Stimulated activated CD8-positive, alpha-beta memory T cell treated with anti-CD3 and anti-CD28 coated beads, Interleukin-12 subunit alpha, Interleukin-12 subunit beta, amount 100 ng/mL, for 24 hours (primary cell): ENCODE measurements around the gene HAS3.
"Not testable (repeated sequence)": the region's sequence is repeated elsewhere in the genome, so short reads cannot be mapped to it uniquely, and the experiment has no call there.

Source experiments
- DNase-seq: peaks from one replicate; pipeline ENCODE4 v3.0.0-alpha.2; 2020; ENCODE audit errors: extremely low read depth

Gene HAS3

GRCh38 chr16:69116906-69117305 is 11.5 kb downstream of the HAS3 start:
- no peak for DNase-seq

DNA sequence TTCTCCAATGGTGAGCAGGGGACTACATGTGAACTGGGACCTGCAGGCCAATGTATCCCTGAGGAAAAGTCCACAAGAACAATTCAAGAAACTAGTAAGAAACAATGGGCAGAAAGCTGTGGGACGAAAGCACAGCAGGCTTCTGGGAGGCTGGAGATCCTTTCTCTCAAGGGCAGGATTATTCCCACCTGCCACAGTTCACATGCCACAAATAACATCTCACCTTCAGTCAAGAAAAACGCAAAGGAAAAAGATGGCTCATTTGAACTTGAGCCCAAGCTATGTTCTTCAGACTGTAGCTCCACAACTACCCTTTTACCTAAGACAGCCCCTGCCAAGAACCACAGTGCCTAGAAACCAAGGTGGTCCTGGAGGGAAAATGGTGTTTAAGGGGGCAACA is 13.0 kb downstream of the HAS3 start:
- DNase-seq: no peak

- no peak for DNase-seq
These were observed 13.5 kb downstream of the HAS3 start for GRCh38 chr16:69118994-69119393.

GRCh38 chr16:69119536-69119935 is 14.1 kb downstream of the HAS3 start:
- DNase-seq: no peak

- DNase-seq: no peak
These were observed 14.7 kb downstream of the HAS3 start for GRCh38 chr16:69120096-69120664.

DNA sequence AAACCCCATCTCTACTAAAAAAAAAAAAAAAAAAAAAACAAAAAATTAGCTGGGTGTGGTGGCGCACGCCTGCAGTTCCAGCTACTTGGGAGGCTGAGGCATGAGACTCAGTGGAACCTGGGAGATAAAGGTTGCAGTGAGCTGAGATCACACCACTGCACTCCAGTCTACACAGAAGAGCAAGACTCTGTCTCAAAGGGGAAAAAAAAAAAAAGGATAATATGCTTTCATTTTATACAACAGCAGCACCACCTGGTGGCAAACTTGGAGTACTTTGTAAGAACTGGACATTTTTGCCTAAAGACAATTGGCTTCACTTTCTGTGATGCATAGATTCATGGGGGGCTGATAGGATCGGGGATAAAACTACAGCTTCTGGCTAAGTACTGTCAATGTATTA is 18.5 kb downstream of the HAS3 start:
- DNase-seq: no peak

DNA sequence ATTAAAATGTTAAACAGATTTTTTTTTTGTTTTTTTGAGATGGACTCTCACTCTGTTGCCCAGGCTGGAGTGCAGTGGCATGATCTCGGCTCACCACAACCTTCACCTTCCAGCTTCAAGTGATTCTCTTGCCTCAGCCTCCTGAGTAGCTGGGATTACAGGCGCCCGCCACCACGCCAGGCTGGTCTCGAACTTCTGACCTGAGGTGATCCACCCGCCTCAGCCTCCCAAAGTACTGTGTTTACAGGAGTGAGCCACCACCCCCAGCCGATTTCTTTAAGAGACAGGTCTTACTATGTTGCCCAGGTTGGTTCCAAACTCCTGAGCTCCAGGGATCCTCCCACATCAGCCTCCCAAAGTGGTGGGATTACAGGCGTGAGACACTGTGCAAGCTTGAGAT is 19.0 kb downstream of the HAS3 start:
- not testable (repeated sequence) for DNase-seq

GRCh38 chr16:69124961-69125360 is 19.5 kb downstream of the HAS3 start:
- not testable (repeated sequence) for DNase-seq

DNA sequence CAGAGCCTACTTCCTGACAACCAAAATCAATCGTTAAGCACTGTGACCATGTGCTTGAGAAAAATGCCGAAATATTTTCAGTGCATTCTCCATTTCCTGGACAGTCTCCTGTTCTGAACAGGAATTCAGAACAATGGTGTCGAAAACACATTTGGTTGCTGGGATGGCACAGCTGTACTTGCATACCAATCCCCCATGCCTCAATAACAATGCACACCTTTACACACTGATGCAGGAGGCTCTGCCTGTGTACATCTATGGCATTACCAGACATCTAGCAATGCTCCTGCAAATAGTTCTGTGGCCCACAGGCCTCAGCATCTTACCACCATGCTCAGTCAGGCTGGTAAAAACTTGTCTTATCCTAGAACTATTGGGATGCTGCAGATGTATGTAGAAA is 20.8 kb downstream of the HAS3 start:
- no peak for DNase-seq

GRCh38 chr16:69126801-69127200 is 21.3 kb downstream of the HAS3 start:
- DNase-seq: not testable (repeated sequence)

DNA sequence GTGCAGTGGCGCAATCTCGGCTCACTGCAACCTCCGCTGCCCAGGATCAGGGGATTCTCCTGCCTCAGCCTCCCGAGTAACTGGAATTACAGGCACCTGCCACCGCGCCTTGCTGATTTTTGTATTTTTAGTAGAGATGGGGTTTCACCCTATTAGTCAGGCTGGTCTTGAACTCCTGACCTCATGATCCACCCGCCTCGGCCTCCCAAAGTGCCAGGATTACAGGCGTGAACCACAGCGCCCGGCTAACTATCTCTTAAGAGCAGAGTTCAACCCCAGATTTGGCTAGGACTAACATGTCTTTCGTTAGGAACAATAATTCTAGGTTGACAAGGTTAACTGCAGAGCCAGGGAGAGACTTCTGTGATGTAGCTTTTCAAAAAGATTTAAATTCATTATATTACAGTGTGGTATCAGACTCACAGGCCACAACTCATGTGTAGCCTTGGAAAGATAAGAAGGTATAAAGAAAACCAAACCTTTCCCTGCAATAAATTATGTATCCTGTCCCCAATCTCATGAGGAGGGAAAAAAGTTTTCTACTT is 22.6 kb downstream of the HAS3 start:
- no peak for DNase-seq

DNA sequence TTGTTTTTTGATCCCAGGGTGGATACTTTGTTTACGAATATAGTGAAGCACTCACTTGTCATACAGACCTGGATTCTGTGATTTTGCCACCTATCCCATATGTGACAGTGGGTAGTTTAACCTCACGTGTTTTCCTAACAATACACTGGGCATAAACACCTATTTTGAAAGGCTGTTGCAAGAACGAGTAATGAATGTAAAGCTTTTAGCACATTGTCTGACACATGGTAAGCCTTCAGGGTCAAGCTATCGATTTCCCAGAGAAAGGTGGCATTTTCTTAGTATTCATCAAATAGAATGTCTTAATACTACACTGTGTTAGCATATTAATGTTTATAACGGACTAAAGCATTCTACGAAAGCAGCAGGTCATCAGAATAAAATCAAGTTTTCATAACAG is 25.0 kb downstream of the HAS3 start:
- DNase-seq: no peak

DNA sequence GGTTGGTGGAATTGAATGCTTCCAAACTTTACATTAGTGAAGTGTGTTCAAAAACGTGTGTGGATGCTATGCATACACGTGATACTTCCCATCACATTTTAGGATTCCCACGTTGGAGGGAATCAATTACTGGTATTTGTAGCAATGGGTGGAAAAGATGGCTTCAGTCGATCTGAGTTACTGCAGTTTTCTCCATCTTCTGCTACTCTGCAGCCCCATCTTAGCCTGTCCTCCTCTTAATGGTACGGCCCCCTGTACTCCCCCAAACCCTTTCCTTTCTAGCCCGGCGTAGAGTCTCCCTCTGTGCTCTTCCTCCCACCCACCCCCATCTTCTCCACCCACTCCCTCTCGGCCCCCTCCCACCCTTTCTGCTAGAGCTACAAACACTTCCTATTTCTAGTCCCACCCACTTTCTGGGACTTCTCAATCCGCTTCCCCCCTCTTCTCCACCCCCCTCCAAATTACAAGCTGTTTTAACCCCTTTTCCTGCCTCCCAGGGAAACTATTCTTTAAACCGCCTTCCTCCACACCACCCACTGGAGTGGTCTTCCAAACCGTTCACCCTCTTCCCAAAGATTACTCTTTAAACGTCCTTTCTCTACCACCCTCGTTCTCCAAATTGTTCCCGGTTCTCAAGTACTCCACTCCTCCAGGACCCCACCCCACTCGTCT is 25.9 kb downstream of the HAS3 start:
- no peak for DNase-seq

DNA sequence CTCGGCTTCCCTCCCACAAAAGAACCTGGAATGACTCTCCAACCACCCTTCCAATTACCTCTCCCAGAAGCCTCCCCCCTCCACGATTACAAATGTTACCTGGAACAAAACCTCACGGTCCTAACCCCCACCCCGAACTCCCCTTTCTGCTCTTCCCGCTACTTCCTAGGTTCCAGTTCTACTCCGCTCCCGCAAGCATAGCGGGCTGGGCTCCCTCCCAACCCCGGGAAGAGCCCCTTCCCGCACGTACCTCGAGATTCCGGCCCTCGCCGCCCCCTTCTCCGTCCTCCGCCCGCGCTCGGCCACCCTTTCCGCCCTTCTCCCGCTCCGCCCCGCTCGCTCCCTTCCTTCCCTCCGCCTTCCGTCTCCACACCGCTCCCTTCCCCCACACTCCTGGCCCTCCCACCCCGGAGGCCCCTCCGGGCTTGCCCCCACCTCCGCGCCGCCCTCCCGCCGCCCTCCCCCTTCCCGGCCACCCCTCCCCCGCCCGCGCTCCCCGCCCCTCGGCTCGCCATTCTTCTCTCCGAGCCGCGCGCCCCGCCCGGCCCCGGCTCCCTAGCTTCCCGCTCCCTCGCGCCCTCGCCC is 26.5 kb downstream of the HAS3 start:
- DNase-seq: peak; percentile 59

DNA sequence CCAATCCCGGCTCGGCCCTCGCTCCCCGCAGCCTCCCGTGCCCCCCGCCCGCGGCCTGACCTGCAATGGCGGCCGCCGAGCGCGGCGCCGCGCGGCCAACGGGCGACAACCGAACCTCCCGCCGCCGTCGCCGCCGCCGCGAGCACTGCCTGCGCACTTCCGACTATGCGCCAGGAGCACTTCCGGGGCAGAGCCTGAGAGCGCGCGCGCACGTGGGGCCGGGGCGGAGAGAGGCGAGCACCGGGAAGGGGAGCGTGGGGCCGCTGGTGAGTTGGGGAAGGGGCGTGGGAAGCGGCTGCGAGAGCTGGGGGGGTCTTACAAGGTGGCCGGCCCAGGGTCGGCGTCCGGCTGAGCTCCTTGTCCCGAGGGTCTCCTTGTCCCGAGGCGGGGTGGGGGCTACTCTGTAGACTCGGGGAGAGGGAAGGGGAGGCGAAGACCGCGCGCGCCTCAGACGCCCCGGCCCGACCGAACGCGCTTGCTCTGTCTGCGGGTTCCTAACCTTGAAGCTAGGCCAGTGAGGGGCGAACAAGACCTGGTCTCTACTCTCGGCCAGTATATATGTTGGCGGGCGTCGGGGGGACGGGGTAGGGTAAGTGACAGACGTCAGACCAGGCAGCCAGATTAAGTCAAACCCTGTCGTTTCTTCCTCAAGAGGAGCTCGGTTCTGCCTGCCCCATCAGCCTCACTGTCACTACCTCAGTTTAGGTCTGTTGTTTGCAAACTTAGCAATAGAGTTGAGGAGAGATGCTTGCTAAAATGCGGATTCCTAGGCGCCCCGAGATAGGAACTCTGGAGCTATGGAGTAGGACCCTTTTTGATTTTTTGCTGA is 27.2 kb downstream of the HAS3 start, which contains the start of the genes CHTF8 and UTP4:
Gene CHTF8, minus strand, starts transcription at position 165 of the 829 bp plus-strand sequence. CDS start 11,130 bp downstream, outside the sequence.
Gene UTP4, plus strand, starts transcription at position 226 of the 829 bp plus-strand sequence. CDS start 811 bp downstream, outside the sequence.
- peak; percentile 75 for DNase-seq

- DNase-seq: no peak
These were observed 28.0 kb downstream of the HAS3 start for GRCh38 chr16:69133373-69133954.

- DNase-seq: no peak
These were observed 33.2 kb downstream of the HAS3 start for GRCh38 chr16:69138608-69139007.

DNA sequence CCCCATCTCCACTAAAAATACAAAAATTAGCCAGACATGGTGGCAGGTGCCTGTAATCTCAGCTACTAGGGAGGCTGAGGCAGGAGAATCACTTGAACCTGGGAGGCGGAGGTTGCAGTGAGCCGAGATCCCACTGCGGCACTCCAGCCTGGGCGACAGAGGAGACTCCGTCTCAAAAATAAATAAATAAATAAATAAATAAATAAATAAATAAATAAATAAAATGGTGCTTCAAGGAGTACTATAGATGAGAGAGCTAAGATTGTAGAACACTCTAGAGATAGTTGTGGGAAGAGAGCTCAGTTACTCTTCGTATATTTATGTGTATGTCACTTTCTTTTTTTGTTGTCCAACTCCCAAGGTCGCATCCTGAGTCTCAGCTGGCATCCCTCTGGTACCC is 34.0 kb downstream of the HAS3 start:
- DNase-seq: not testable (repeated sequence)

GRCh38 chr16:69141014-69141413 is 35.6 kb downstream of the HAS3 start:
- DNase-seq: no peak

GRCh38 chr16:69141936-69142335 is 36.5 kb downstream of the HAS3 start:
- DNase-seq: no peak

DNA sequence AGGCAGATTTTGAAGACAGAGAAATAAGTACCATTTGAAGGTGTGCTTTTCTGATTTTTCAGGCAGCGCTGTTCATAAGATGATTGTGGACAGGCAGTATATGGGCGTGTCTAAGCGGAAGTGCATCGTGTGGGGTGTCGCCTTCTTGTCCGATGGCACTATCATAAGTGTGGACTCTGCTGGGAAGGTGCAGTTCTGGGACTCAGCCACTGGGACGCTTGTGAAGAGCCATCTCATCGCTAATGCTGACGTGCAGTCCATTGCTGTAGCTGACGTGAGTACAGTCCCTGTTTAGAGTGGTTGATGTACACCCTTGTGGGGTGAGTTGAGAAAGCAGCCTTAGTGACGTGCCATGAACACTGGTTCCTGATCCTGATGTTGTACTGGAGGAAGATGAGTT is 37.7 kb downstream of the HAS3 start:
- no peak for DNase-seq

DNA sequence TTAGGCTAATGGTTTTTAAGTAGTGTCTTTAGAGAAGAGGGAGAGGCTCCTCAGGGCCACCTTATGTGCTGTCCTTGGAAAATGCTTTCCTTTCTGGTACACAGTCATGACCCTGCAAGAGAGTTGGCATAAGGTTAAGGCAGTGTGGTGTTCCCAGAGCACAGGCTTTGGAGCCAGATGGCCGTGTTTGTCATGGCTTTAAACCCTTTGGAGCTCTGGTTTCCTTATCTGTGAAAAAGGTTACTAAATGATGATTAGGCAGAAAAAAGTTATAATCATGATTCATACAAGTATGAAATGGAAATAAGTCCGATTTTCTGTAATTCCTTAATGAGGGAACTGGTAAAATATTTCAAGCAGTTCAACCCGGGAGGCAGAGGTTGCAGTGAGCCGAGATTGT is 40.2 kb downstream of the HAS3 start:
- no peak for DNase-seq
